ENCODE results near the gene QARS1.

QARS1 gene

GRCh38 chr3:49053543-49053942, 51.0 kb downstream of the QARS1 start:
- DNase-seq = no peak
